Keratinocyte (primary cell): ENCODE results near the gene FNDC3A. TPM values are rescaled to one million over a fixed set of nuclear protein-coding genes. Genes with fewer than 3 reads are reported as not detected.

Experiments used
- DNase-seq: peaks from one replicate; pipeline ENCODE4 v3.0.0-alpha.2; 2011; ENCODE audit warnings: low read depth, missing footprints, low spot score
- FAIRE-seq: peaks from 2 replicates; lab custom pipeline; 2011; peaks lifted over from hg19 to GRCh38; lab: Jason Lieb, UNC
- H2AFZ ChIP-seq: 2 replicates; pipeline ENCODE4 v1.6.0; 2012; ENCODE audit warnings: low read length, control low read depth, inconsistent platforms; ENCODE audit not compliant: control insufficient read depth
- H3K27ac ChIP-seq: 2 replicates; pipeline ENCODE4 v1.5.1; 2011; ENCODE audit warnings: low read length; ENCODE audit not compliant: control insufficient read depth, insufficient read depth
- H3K27me3 ChIP-seq: 3 replicates; pipeline ENCODE4 v1.6.0; 2011; ENCODE audit warnings: low read length; ENCODE audit not compliant: control insufficient read depth, insufficient read depth; ENCODE audit errors: extremely low read depth
- H3K36me3 ChIP-seq, 2 experiments: 2 replicates in 1 of 2; 3 replicates in 1 of 2; pipeline ENCODE4 v1.5.1; 2011; ENCODE audit warnings: low read length in 2 of 2, mild to moderate bottlenecking in 1 of 2; ENCODE audit not compliant: control insufficient read depth in 2 of 2, insufficient read depth in 2 of 2; ENCODE audit errors: extremely low read depth in 1 of 2
- H3K4me1 ChIP-seq: 3 replicates; pipeline ENCODE4 v1.5.1; 2011; ENCODE audit warnings: low read length; ENCODE audit not compliant: control insufficient read depth, insufficient read depth; ENCODE audit errors: extremely low read depth
- H3K4me2 ChIP-seq: 3 replicates; pipeline ENCODE4 v1.6.0; 2011; ENCODE audit warnings: low read depth, low read length; ENCODE audit not compliant: control insufficient read depth, insufficient read depth; ENCODE audit errors: extremely low read depth
- H3K4me3 ChIP-seq, 3 experiments: fragments of 200-600 bp in 1 of 3; sonication (generic) in 1 of 3; 2 replicates in 2 of 3; 3 replicates in 1 of 3; pipeline ENCODE4 v1.5.1; 2011 to 2016; ENCODE audit warnings: low read length in 3 of 3, mild to moderate bottlenecking in 3 of 3, control low read depth in 2 of 3, inconsistent platforms in 1 of 3, low read depth in 1 of 3, mixed read lengths in 1 of 3, mixed run types in 1 of 3, moderate library complexity in 1 of 3; ENCODE audit not compliant: control insufficient read depth in 2 of 3, insufficient read depth in 2 of 3; ENCODE audit errors: extremely low read depth in 1 of 3
- H3K79me2 ChIP-seq: 2 replicates; pipeline ENCODE4 v1.6.0; 2012; ENCODE audit warnings: low read length; ENCODE audit not compliant: control insufficient read depth, insufficient read depth
- H3K9ac ChIP-seq: 3 replicates; pipeline ENCODE4 v1.6.0; 2011; ENCODE audit warnings: low read length; ENCODE audit not compliant: control insufficient read depth, insufficient read depth; ENCODE audit errors: extremely low read depth
- H3K9me1 ChIP-seq: 3 replicates; pipeline ENCODE4 v1.6.0; 2011; ENCODE audit warnings: low read length; ENCODE audit not compliant: control insufficient read depth, insufficient read depth; ENCODE audit errors: extremely low read depth
- H3K9me3 ChIP-seq: 2 replicates; pipeline ENCODE4 v1.5.1; 2012; ENCODE audit warnings: low read depth, low read length; ENCODE audit not compliant: control insufficient read depth
- H4K20me1 ChIP-seq: 3 replicates; pipeline ENCODE4 v1.6.0; 2011; ENCODE audit warnings: low read length; ENCODE audit not compliant: control insufficient read depth, insufficient read depth; ENCODE audit errors: extremely low read depth
- CTCF ChIP-seq, 3 experiments: IDR thresholded peaks in 1 of 3; conservative IDR thresholded peaks in 1 of 3; optimal IDR thresholded peaks in 1 of 3; 2 replicates in 2 of 3; 3 replicates in 1 of 3; pipeline versions ENCODE3 to v1.5.1; 2011; ENCODE audit warnings: low read length in 3 of 3, mild to moderate bottlenecking in 3 of 3, moderate library complexity in 2 of 3, control low read depth in 1 of 3, inconsistent platforms in 1 of 3; ENCODE audit not compliant: insufficient read depth in 2 of 3; ENCODE audit errors: extremely low read depth in 1 of 3
- EZH2 ChIP-seq: IDR thresholded peaks from one replicate; pipeline ENCODE4 v1.6.1; 2012; ENCODE audit warnings: inconsistent platforms, mild to moderate bottlenecking, low read length, moderate library complexity
- dilution Hi-C: fragments of 300-500 bp; cut with MboI; formaldehyde crosslinking; loops from one replicate; pipeline ENCODE4 v1.7.0; 2020; ENCODE audit warnings: low sequenced_read_pairs; ENCODE audit not compliant: extremely low pct_ligation_motif_present
- polyA plus RNA-seq, 5 experiments: library from polyadenylated mRNA; depleted of rRNA in 3 of 5; stranded (reverse) in 3 of 5; stranded (forward) in 1 of 5; unstranded in 1 of 5; fragments of >200 nt; gene quantifications; 1 replicate in 1 of 5; 2 replicates in 3 of 5; 3 replicates in 1 of 5; pipeline versions ENCODE4 v1.2.1 to v1.2.3, GENCODE V29; 2011 to 2012; ENCODE audit warnings: missing spikeins in 2 of 5, low read depth in 1 of 5, low replicate concordance in 1 of 5

Gene FNDC3A
- polyA plus RNA-seq, 1 donor (not counting 4 experiments of a cell fraction or from before 2014, with no cell fraction given) = 28.4 TPM

- peaks cover 3% of the 10 kb centered on the region for H3K79me2 ChIP-seq
- H3K4me1 ChIP-seq = no peaks in the 10 kb centered on the region
- H3K4me3 ChIP-seq = no peak overlapping the region
- FAIRE-seq (no peak), DNase-seq (no peak)
- no peak for TF ChIP-seq EZH2
- no peak for TF ChIP-seq CTCF (optimal IDR thresholded peaks at IDR 0.05 in 1 of 3, IDR thresholded peaks at IDR 0.05 in 1 of 3, conservative IDR thresholded peaks at IDR 0.05 in 1 of 3; ENCODE audit: extremely low read depth in 1 of 3, insufficient read depth in 2 of 3, low read length in 3 of 3)
- H3K9ac ChIP-seq = no peak overlapping the region
- peaks cover 4 to 7% of the 10 kb centered on the region in 2 experiments for H3K36me3 ChIP-seq
- no peaks in the 10 kb centered on the region for H3K9me3 ChIP-seq
- H2AFZ ChIP-seq = no peak overlapping the region
- no peaks in the 10 kb centered on the region for H3K27me3 ChIP-seq
- H4K20me1 ChIP-seq = no peaks in the 10 kb centered on the region
- dilution Hi-C loops = no loop called here
- H3K4me2 ChIP-seq = no peak overlapping the region
- H3K9me1 ChIP-seq = no peaks in the 10 kb centered on the region
- no peak overlapping the region for H3K27ac ChIP-seq
These were observed 278.3 kb downstream of the FNDC3A start for GRCh38 chr13:49254007-49254406.

- Histone ChIP-seq H3K36me3 (peaks cover 7% of the 10 kb centered on the region in 2 experiments), H3K9ac (no peak overlapping the region), H3K27me3 (no peaks in the 10 kb centered on the region), H3K4me3 (no peak overlapping the region), H3K27ac (no peak overlapping the region), H3K79me2 (peaks cover 3% of the 10 kb centered on the region), H3K9me1 (no peaks in the 10 kb centered on the region), H3K4me2 (no peak overlapping the region), H3K9me3 (no peaks in the 10 kb centered on the region), H3K4me1 (no peaks in the 10 kb centered on the region), H2AFZ (no peak overlapping the region), H4K20me1 (no peaks in the 10 kb centered on the region)
- DNase-seq = no peak
- TF ChIP-seq EZH2 = no peak
- TF ChIP-seq CTCF (optimal IDR thresholded peaks at IDR 0.05 in 1 of 3, IDR thresholded peaks at IDR 0.05 in 1 of 3, conservative IDR thresholded peaks at IDR 0.05 in 1 of 3; ENCODE audit: extremely low read depth in 1 of 3, insufficient read depth in 2 of 3, low read length in 3 of 3) = no peak
- dilution Hi-C loops = no loop called here
- no peak for FAIRE-seq
These were observed 281.1 kb downstream of the FNDC3A start for GRCh38 chr13:49256841-49257240.
